ENCODE measurements around the gene MYPOP. TPM values are rescaled to one million over a fixed set of nuclear protein-coding genes. Genes with fewer than 3 reads are reported as not detected.
A peak's percentile ranks its signal among the peaks of the same experiment; 100 is the strongest.

MYPOP gene
- total and polyA plus RNA-seq, 2 of the 13 experiments (the other 11 are each of a cell fraction or from before 2014, with no cell fraction given): 2.3 to 2.7 TPM

GRCh38 chr19:45881909-45882528 is 20.4 kb downstream of the MYPOP start:
- Histone ChIP-seq H3K9ac (ENCODE audit: insufficient read depth, low read depth, low read length) (peak overlapping the region; percentile 78), H3K4me3 (replicated peaks in 1 of 3; ENCODE audit: insufficient read depth in 1 of 3, low read depth in 2 of 3, low read length in 3 of 3) (peak overlapping the region; percentile 58 to 75 (median 58)), H3K36me3 (replicated peaks in 1 of 2; ENCODE audit: control insufficient read depth in 1 of 2, insufficient read depth in 2 of 2, low read length in 2 of 2) (no peaks in the 10 kb centered on the region), H3K79me2 (ENCODE audit: insufficient read depth, low read length) (peaks cover 15% of the 10 kb centered on the region), H3K9me3 (ENCODE audit: low read length) (no peaks in the 10 kb centered on the region), H3K4me2 (ENCODE audit: low read depth, low read length) (peak overlapping the region; percentile 94), H3K4me1 (ENCODE audit: insufficient read depth, low read length) (peaks cover 75% of the 10 kb centered on the region), H2AFZ (ENCODE audit: low read length) (no peak overlapping the region), H3K27me3 (ENCODE audit: control insufficient read depth in 1 of 2, insufficient read depth in 2 of 2, low read length in 2 of 2) (no peaks in the 10 kb centered on the region), H3K27ac (ENCODE audit: extremely low read length, insufficient read depth, low read length) (peak overlapping the region; percentile 87), H4K20me1 (ENCODE audit: insufficient read depth, low read length) (no peaks in the 10 kb centered on the region)
- in situ Hi-C loops (cut with HindIII; ENCODE audit: extremely low pct_ligation_motif_present, low pct_unique_long_range_greater_than_20kb): no loop called here
- ChIA-PET POLR2A (interaction anchor here (0.7 to 10.3 kb wide), 16 partner anchors 13 to 240 kb away, joined by 3 to 388 read pairs (median 4); partner anchors contain the start of genes CCDC61, FOXA3, MYPOP and SIX5), CTCF (ENCODE audit: low intra/inter-chr PET ratio, low total read pairs) (interaction anchor here (1.9 to 5.3 kb wide), 4 partner anchors 8 to 65 kb away, joined by 5 to 263 read pairs (median 30); partner anchors contain the start of genes FOXA3 and SYMPK)
- TSS peak; percentile 44 for BruUV-seq (replicated peaks)
- ATAC-seq (peak; percentile 18), FAIRE-seq (peak; percentile 96), DNase-seq (ENCODE audit: low spot score) (peak; percentile 84)
- intact Hi-C loops (cut with micrococcal nuclease; ENCODE audit: unreplicated experiment): no loop called here
- 0% methylated on average over 3 of the region's 4 CpGs for WGBS (ENCODE audit: low lambda C conversion rate)
- TF ChIP-seq ZNF766 (CRISPR knock-in tag; IDR thresholded peaks at IDR 0.05; ENCODE audit: borderline replicate concordance) (0 out of 2 replicates have a peak, but pooled peaks have one; percentile 33), ZNF773 (CRISPR knock-in tag; IDR thresholded peaks at IDR 0.05; ENCODE audit: borderline replicate concordance) (no peak), E2F1 (CRISPR knock-in tag; IDR thresholded peaks at IDR 0.05) (no peak), ARNTL (CRISPR knock-in tag; IDR thresholded peaks at IDR 0.05) (peak; percentile 46; the same call in 1 of the 2 replicates), CEBPG (CRISPR knock-in tag; IDR thresholded peaks at IDR 0.05) (peak; percentile 25; the same call in 1 of the 2 replicates), EP300 (IDR thresholded peaks at IDR 0.05; ENCODE audit: low read depth in 2 of 2, low read length in 2 of 2) (peak in 1 of 2 experiments; percentile 84; a peak in 2 of 4 replicates), EP300 (CRISPR knock-in tag; IDR thresholded peaks at IDR 0.05; ENCODE audit: borderline replicate concordance) (peak; percentile 60; the same call in 1 of the 2 replicates), SMC3 (IDR thresholded peaks at IDR 0.05; ENCODE audit: low read length) (no peak), ISL2 (CRISPR knock-in tag; IDR thresholded peaks at IDR 0.05) (peak; percentile 73; the same call in 1 of the 2 replicates), ZNF510 (CRISPR knock-in tag; IDR thresholded peaks at IDR 0.05; ENCODE audit: low read depth) (no peak), KAT8 (CRISPR knock-in tag; IDR thresholded peaks at IDR 0.05) (peak; percentile 65), ATF4 (CRISPR knock-in tag; IDR thresholded peaks at IDR 0.05) (peak in 1 of 2 experiments; percentile 34; a peak in 1 of 4 replicates), ZNF747 (CRISPR knock-in tag; IDR thresholded peaks at IDR 0.05; ENCODE audit: borderline replicate concordance) (no peak; the same call in 1 of the 2 replicates), ZZZ3 (CRISPR knock-in tag; IDR thresholded peaks at IDR 0.05; ENCODE audit: borderline replicate concordance) (no peak), ZNF558 (CRISPR knock-in tag; IDR thresholded peaks at IDR 0.05; ENCODE audit: borderline replicate concordance) (0 out of 2 replicates have a peak, but pooled peaks have one; percentile 29), ZNF816 (CRISPR knock-in tag; IDR thresholded peaks at IDR 0.05; ENCODE audit: borderline replicate concordance) (no peak; the same call in 1 of the 2 replicates), ZXDC (CRISPR knock-in tag; IDR thresholded peaks at IDR 0.05) (no peak), NR2C2 (CRISPR knock-in tag; IDR thresholded peaks at IDR 0.05; ENCODE audit: borderline replicate concordance) (peak; percentile 68), NR1H2 (CRISPR knock-in tag; IDR thresholded peaks at IDR 0.05; ENCODE audit: borderline replicate concordance, low read depth) (no peak)
